HG02840 (cell line): ENCODE data around the gene PFKL.
"Not testable (repeated sequence)": the region's sequence is repeated elsewhere in the genome, so short reads cannot be mapped to it uniquely, and the experiment has no call there.

Experiments used
- ATAC-seq: cut with Tn5 transposase; IDR thresholded peaks from one replicate; pipeline ENCODE4 v1.9.1; 2021; ENCODE audit warnings: mild to moderate bottlenecking, moderate library complexity, moderate number of reproducible peaks; ENCODE audit not compliant: unreplicated experiment, low FRiP score

The PFKL gene

GRCh38 chr21:44337941-44338895 is 38.4 kb downstream of the PFKL start:
- ATAC-seq, result no peak

GRCh38 chr21:44338971-44339910 is 39.4 kb downstream of the PFKL start, which contains the start of gene CFAP410:
Gene CFAP410, minus strand, starts transcription at chr21:44339390. Its CDS starts 196 bp downstream, at chr21:44339194.
- peak; percentile 84 for ATAC-seq

GRCh38 chr21:44341726-44342458 is 42.0 kb downstream of the PFKL start:
- ATAC-seq, result not testable (repeated sequence)

GRCh38 chr21:44342981-44343380 is 43.1 kb downstream of the PFKL start:
- ATAC-seq, result not testable (repeated sequence)

GRCh38 chr21:44344541-44345183 is 44.8 kb downstream of the PFKL start:
- no peak for ATAC-seq

GRCh38 chr21:44345495-44345894 is 45.6 kb downstream of the PFKL start:
- ATAC-seq, result no peak

GRCh38 chr21:44347911-44348451 is 48.1 kb downstream of the PFKL start:
- ATAC-seq, result no peak

- ATAC-seq, result no peak
Measured at GRCh38 chr21:44348861-44349260, 49.0 kb downstream of the PFKL start.

GRCh38 chr21:44349416-44349846 is 49.6 kb downstream of the PFKL start:
- no peak for ATAC-seq

- ATAC-seq, result no peak
Measured at GRCh38 chr21:44349847-44350772, 50.3 kb downstream of the PFKL start.

GRCh38 chr21:44350773-44351481 is 51.1 kb downstream of the PFKL start:
- ATAC-seq, result no peak

GRCh38 chr21:44351535-44352252 is 51.8 kb downstream of the PFKL start:
- ATAC-seq, result no peak

- no peak for ATAC-seq
Measured at GRCh38 chr21:44352253-44352860, 52.5 kb downstream of the PFKL start.

GRCh38 chr21:44353191-44353970 is 53.5 kb downstream of the PFKL start, which contains the start of gene TRPM2:
Gene TRPM2, plus strand, starts transcription at chr21:44353621. Its CDS starts 80 bp downstream, at chr21:44353701.
- ATAC-seq, result peak; percentile 46

GRCh38 chr21:44354001-44354405 is 54.1 kb downstream of the PFKL start:
- ATAC-seq, result no peak
